Erythroblast (primary cell): ENCODE data around the gene HAPLN2.

ENCODE experiments used
- GATA1 ChIP-seq: IDR thresholded peaks from 2 replicates; pipeline ENCODE4 v1.6.1; 2011; ENCODE audit warnings: low read depth, mild to moderate bottlenecking, control low read depth, low read length, moderate library complexity
- POLR2A ChIP-seq: IDR thresholded peaks from 2 replicates; pipeline ENCODE4 v1.6.1; 2011; ENCODE audit warnings: mild to moderate bottlenecking, low read length

DNA sequence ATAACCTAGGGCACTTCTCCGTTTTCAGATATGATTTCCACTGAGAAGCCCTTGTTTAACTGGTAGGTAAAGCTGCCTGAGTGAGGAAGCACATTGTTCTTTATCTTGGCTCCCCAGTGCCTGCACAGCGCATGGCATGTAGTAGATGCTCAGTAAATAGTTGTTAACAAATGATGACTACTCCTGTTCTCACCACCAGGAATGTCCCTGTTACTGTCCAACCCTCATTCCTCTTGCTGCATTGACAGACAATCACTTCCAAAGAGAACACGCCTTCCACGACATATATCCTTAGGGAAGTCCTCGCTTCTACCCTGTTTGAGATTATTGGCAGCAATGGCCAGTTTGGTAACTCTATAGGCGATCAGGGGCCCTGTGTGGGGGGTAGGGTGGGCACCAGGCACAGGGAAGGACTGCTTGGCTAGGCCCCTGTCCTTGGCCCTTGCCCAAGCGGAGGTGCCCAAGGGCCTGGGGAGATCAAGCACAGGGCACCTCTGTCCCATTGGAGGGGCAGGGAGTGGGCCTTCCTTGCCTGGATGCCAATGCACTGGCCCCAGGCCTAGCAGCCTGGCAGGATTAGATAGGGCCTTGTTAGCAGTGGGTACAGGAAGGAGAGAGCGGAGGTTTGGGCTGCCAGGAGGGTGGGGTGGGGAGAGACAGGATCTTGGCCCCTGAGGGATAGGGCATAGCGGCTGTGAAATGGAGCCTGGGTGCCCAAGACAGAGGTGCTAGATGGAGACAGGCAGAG, 47.8 kb downstream of the HAPLN2 start:
- TF ChIP-seq POLR2A: no peak
- no peak for TF ChIP-seq GATA1
